A673 (cell line): ENCODE data around the gene TRRAP. TPM values are rescaled to one million over a fixed set of nuclear protein-coding genes. Genes with fewer than 3 reads are reported as not detected.

Experiments
- BruUV-seq: library from RNA; stranded (reverse); fragments of 400-500 nt; replicated peaks from 2 replicates; lab custom pipeline; 2021; lab: Mats Ljungman, UMichigan
- CTCF ChIA-PET: fragments of 300-600 bp; sonication (Branson Sonifier 250); formaldehyde crosslinking; loops from one replicate; lab custom pipeline; 2022; ENCODE audit warnings: antibody characterized with exemption; lab: Charles Lee
- POLR2A ChIA-PET: fragments of 300-600 bp; sonication (Branson Sonifier 250); formaldehyde crosslinking; loops from one replicate; lab custom pipeline; 2022; ENCODE audit warnings: antibody characterized with exemption; ENCODE audit not compliant: low non-redundant PET; lab: Charles Lee
- DNase-seq: peaks from one replicate; pipeline ENCODE4 v3.0.0-alpha.2; 2015; ENCODE audit warnings: low spot score
- H3K27ac ChIP-seq: fragments of 200-600 bp; sonication (generic); 2 replicates; pipeline ENCODE4 v1.5.1; 2016; ENCODE audit warnings: mixed run types, low read depth, mild to moderate bottlenecking, mixed read lengths, antibody characterized with exemption, low read length; ENCODE audit not compliant: poor library complexity, severe bottlenecking
- H3K27me3 ChIP-seq: fragments of 200-600 bp; sonication (generic); replicated peaks from 2 replicates; pipeline ENCODE4 v1.6.1; 2017; ENCODE audit warnings: mixed run types, low read depth, mild to moderate bottlenecking, mixed read lengths, antibody characterized with exemption, low read length; ENCODE audit not compliant: insufficient read depth, poor library complexity
- H3K36me3 ChIP-seq: fragments of 200-600 bp; sonication (generic); 2 replicates; pipeline ENCODE4 v1.6.1; 2016; ENCODE audit warnings: mixed run types, mild to moderate bottlenecking, mixed read lengths, antibody characterized with exemption, low read length; ENCODE audit not compliant: insufficient read depth, poor library complexity, severe bottlenecking
- H3K4me1 ChIP-seq: fragments of 200-600 bp; sonication (generic); 2 replicates; pipeline ENCODE4 v1.6.1; 2017; ENCODE audit warnings: mixed run types, mild to moderate bottlenecking, mixed read lengths, antibody characterized with exemption, low read length; ENCODE audit not compliant: insufficient read depth, poor library complexity, severe bottlenecking
- H3K4me3 ChIP-seq: fragments of 200-600 bp; sonication (generic); 2 replicates; pipeline ENCODE4 v1.5.1; 2016; ENCODE audit warnings: low read depth, mixed run types, mild to moderate bottlenecking, mixed read lengths, low read length; ENCODE audit not compliant: poor library complexity, severe bottlenecking
- H3K9me3 ChIP-seq: fragments of 200-600 bp; sonication (generic); 2 replicates; pipeline ENCODE4 v1.6.1; 2016; ENCODE audit warnings: mixed run types, low read depth, mild to moderate bottlenecking, mixed read lengths, antibody characterized with exemption, low read length; ENCODE audit not compliant: poor library complexity, severe bottlenecking
- EZH2 ChIP-seq: fragments of 200-600 bp; sonication (generic); IDR thresholded peaks from 2 replicates; pipeline ENCODE4 v1.6.1; 2017; ENCODE audit warnings: borderline replicate concordance, low read depth, mild to moderate bottlenecking, mixed read lengths, antibody characterized with exemption, low read length; ENCODE audit not compliant: poor library complexity, severe bottlenecking
- intact Hi-C: fragments of 100-400 bp; cut with micrococcal nuclease; formaldehyde crosslinking; loops from one replicate; pipeline ENCODE4 v1.10.0; 2022; ENCODE audit not compliant: unreplicated experiment
- total RNA-seq: library from RNA; stranded (reverse); gene quantifications from 2 replicates; pipeline ENCODE4 v1.2.3, GENCODE V29; 2021
- TF ChIP-seq, protein P1 (sequence below): fragments of 300-800, 200-600 bp; sonication (generic); conservative IDR thresholded peaks from 2 replicates; pipeline ENCODE4 v1.5.1; 2017; ENCODE audit warnings: low read depth, mild to moderate bottlenecking, antibody characterized with exemption, low read length, moderate library complexity, mixed read lengths

The TRRAP gene
- total RNA-seq, 1 experiment from 2014 or later = 50.2 TPM

GRCh38 chr7:99028261-99028973, 150.1 kb downstream of the TRRAP start:
- peaks cover 56% of the 10 kb centered on the region for H3K36me3 ChIP-seq
- TF ChIP-seq, protein P1, sequence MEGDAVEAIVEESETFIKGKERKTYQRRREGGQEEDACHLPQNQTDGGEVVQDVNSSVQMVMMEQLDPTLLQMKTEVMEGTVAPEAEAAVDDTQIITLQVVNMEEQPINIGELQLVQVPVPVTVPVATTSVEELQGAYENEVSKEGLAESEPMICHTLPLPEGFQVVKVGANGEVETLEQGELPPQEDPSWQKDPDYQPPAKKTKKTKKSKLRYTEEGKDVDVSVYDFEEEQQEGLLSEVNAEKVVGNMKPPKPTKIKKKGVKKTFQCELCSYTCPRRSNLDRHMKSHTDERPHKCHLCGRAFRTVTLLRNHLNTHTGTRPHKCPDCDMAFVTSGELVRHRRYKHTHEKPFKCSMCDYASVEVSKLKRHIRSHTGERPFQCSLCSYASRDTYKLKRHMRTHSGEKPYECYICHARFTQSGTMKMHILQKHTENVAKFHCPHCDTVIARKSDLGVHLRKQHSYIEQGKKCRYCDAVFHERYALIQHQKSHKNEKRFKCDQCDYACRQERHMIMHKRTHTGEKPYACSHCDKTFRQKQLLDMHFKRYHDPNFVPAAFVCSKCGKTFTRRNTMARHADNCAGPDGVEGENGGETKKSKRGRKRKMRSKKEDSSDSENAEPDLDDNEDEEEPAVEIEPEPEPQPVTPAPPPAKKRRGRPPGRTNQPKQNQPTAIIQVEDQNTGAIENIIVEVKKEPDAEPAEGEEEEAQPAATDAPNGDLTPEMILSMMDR = no peak
- no peak for TF ChIP-seq EZH2
- DNase-seq = no peak
- H3K27ac ChIP-seq = no peak overlapping the region
- H3K4me3 ChIP-seq = no peak overlapping the region
- no peaks in the 10 kb centered on the region for H3K4me1 ChIP-seq
- ChIA-PET POLR2A (no interaction called here), CTCF (no interaction called here)
- no TSS peak for BruUV-seq
- H3K9me3 ChIP-seq = no peaks in the 10 kb centered on the region
- intact Hi-C loops = loop anchor here (10.0 kb wide), 1 partner anchor 64 kb away; no protein-coding TSS in a partner anchor
- H3K27me3 ChIP-seq = no peaks in the 10 kb centered on the region

- BruUV-seq = no TSS peak
- Histone ChIP-seq H3K9me3 (no peaks in the 10 kb centered on the region), H3K27ac (no peak overlapping the region), H3K36me3 (peaks cover 69% of the 10 kb centered on the region), H3K4me3 (no peak overlapping the region), H3K4me1 (no peaks in the 10 kb centered on the region), H3K27me3 (no peaks in the 10 kb centered on the region)
- intact Hi-C loops = loop anchor here (10.0 kb wide), 1 partner anchor 65 kb away; no protein-coding TSS in a partner anchor
- POLR2A ChIA-PET = no interaction called here
- TF ChIP-seq EZH2 = no peak
- TF ChIP-seq, protein P1 = no peak
- CTCF ChIA-PET = no interaction called here
- no peak for DNase-seq
These were observed 151.4 kb downstream of the TRRAP start for GRCh38 chr7:99029466-99030435.

DNA sequence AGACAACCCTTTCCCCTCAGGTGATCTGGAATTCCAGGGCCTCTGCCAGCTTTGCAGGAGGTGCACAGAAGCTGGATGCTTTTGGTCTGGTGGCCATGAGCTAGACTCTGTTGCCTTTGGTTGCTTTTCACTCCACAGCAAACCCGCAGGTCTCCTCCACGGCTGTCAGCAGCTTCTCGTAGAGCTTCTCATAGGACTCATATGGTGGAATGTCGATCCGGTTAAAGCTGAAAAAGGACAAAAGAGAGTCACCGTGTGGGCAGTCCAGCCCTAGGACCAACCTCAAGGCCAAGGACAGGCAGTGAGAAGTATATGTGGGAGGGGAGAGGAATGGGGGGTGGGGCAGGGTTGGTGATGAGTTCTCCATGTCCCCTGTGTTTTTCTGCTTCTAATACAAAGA, 152.1 kb downstream of the TRRAP start:
- intact Hi-C loops = no loop called here
- H3K4me3 ChIP-seq = no peak overlapping the region
- H3K9me3 ChIP-seq = no peaks in the 10 kb centered on the region
- ChIA-PET CTCF (no interaction called here), POLR2A (no interaction called here)
- H3K4me1 ChIP-seq = no peaks in the 10 kb centered on the region
- no TSS peak for BruUV-seq
- peaks cover 76% of the 10 kb centered on the region for H3K36me3 ChIP-seq
- no peaks in the 10 kb centered on the region for H3K27me3 ChIP-seq
- no peak for DNase-seq
- TF ChIP-seq EZH2 = no peak
- TF ChIP-seq, protein P1 = no peak
- H3K27ac ChIP-seq = no peak overlapping the region
